Measurements from ENCODE around the gene GBA2. TPM values are rescaled to one million over a fixed set of nuclear protein-coding genes. Genes with fewer than 3 reads are reported as not detected.

The GBA2 gene
- total and polyA plus RNA-seq, 2 experiments from 2014 or later = 58.5 to 80.2 TPM

- no peak for DNase-seq (ENCODE audit: low spot score)
- H3K36me3 ChIP-seq (replicated peaks; ENCODE audit: insufficient read depth, low read depth) = no peaks in the 10 kb centered on the region
- WGBS (ENCODE audit: low lambda C conversion rate, missing lambda C conversion rate) = 94% methylated on average over 6 of the region's 6 CpGs
- H3K27me3 ChIP-seq = no peaks in the 10 kb centered on the region
- H4K20me1 ChIP-seq (ENCODE audit: insufficient read depth, poor library complexity, severe bottlenecking) = peaks cover 10% of the 10 kb centered on the region
- TF ChIP-seq, protein P1, sequence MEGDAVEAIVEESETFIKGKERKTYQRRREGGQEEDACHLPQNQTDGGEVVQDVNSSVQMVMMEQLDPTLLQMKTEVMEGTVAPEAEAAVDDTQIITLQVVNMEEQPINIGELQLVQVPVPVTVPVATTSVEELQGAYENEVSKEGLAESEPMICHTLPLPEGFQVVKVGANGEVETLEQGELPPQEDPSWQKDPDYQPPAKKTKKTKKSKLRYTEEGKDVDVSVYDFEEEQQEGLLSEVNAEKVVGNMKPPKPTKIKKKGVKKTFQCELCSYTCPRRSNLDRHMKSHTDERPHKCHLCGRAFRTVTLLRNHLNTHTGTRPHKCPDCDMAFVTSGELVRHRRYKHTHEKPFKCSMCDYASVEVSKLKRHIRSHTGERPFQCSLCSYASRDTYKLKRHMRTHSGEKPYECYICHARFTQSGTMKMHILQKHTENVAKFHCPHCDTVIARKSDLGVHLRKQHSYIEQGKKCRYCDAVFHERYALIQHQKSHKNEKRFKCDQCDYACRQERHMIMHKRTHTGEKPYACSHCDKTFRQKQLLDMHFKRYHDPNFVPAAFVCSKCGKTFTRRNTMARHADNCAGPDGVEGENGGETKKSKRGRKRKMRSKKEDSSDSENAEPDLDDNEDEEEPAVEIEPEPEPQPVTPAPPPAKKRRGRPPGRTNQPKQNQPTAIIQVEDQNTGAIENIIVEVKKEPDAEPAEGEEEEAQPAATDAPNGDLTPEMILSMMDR (IDR thresholded peaks at IDR 0.05; ENCODE audit: poor library complexity) = no peak
- TF ChIP-seq EZH2phosphoT487 (IDR thresholded peaks at IDR 0.05; ENCODE audit: low read depth, severe bottlenecking, unreplicated experiment) (no peak), EZH2 (IDR thresholded peaks at IDR 0.05; ENCODE audit: borderline replicate concordance) (no peak)
- H3K9me2 ChIP-seq (replicated peaks; ENCODE audit: insufficient read depth) = no peaks in the 10 kb centered on the region
- H3K4me2 ChIP-seq = no peak overlapping the region
- H2AFZ ChIP-seq = no peak overlapping the region
- no peak overlapping the region for H3K27ac ChIP-seq
- peaks cover 25% of the 10 kb centered on the region for H3K79me2 ChIP-seq
- no peaks in the 10 kb centered on the region for H3K4me1 ChIP-seq (ENCODE audit: insufficient read depth)
- H3K4me3 ChIP-seq = no peak overlapping the region
- H3K9me3 ChIP-seq (ENCODE audit: low read depth) = no peaks in the 10 kb centered on the region
Observed at GRCh38 chr9:35740243-35740642, 8.8 kb downstream of the GBA2 start.

GRCh38 chr9:35738924-35739323 lies 10.1 kb downstream of the GBA2 start:
- Histone ChIP-seq H3K79me2 (peaks cover 29% of the 10 kb centered on the region), H2AFZ (no peak overlapping the region), H3K27me3 (no peaks in the 10 kb centered on the region), H3K36me3 (replicated peaks; ENCODE audit: insufficient read depth, low read depth) (no peaks in the 10 kb centered on the region), H3K4me3 (no peak overlapping the region), H3K9me3 (ENCODE audit: low read depth) (no peaks in the 10 kb centered on the region), H3K9me2 (replicated peaks; ENCODE audit: insufficient read depth) (no peaks in the 10 kb centered on the region), H3K27ac (no peak overlapping the region), H3K4me2 (no peak overlapping the region), H4K20me1 (ENCODE audit: insufficient read depth, poor library complexity, severe bottlenecking) (peaks cover 10% of the 10 kb centered on the region), H3K4me1 (ENCODE audit: insufficient read depth) (peaks cover 7% of the 10 kb centered on the region)
- no peak for TF ChIP-seq EZH2phosphoT487 (IDR thresholded peaks at IDR 0.05; ENCODE audit: low read depth, severe bottlenecking, unreplicated experiment)
- TF ChIP-seq, protein P1 (IDR thresholded peaks at IDR 0.05; ENCODE audit: poor library complexity) = no peak
- TF ChIP-seq EZH2 (IDR thresholded peaks at IDR 0.05; ENCODE audit: borderline replicate concordance) = no peak
- over 99% methylated on average over 7 of the region's 7 CpGs for WGBS (ENCODE audit: low lambda C conversion rate, missing lambda C conversion rate)
- no peak for DNase-seq (ENCODE audit: low spot score)

- no peak overlapping the region for H3K4me3 ChIP-seq
Observed at GRCh38 chr9:35738186-35738585, 10.8 kb downstream of the GBA2 start.

More at GRCh38 chr9:35738186-35738585, 10.8 kb downstream of the GBA2 start:
- WGBS (ENCODE audit: low lambda C conversion rate, missing lambda C conversion rate) = 94% methylated on average over 4 of the region's 4 CpGs
- no peak overlapping the region for H3K27ac ChIP-seq
- no peak for DNase-seq (ENCODE audit: low spot score)
- peaks cover 8% of the 10 kb centered on the region for H4K20me1 ChIP-seq (ENCODE audit: insufficient read depth, poor library complexity, severe bottlenecking)
- peaks cover 14% of the 10 kb centered on the region for H3K4me1 ChIP-seq (ENCODE audit: insufficient read depth)
- no peak overlapping the region for H3K4me2 ChIP-seq
- no peaks in the 10 kb centered on the region for H3K9me2 ChIP-seq (replicated peaks; ENCODE audit: insufficient read depth)
- TF ChIP-seq, protein P1 (IDR thresholded peaks at IDR 0.05; ENCODE audit: poor library complexity) = no peak
- TF ChIP-seq EZH2 (IDR thresholded peaks at IDR 0.05; ENCODE audit: borderline replicate concordance) (no peak), EZH2phosphoT487 (IDR thresholded peaks at IDR 0.05; ENCODE audit: low read depth, severe bottlenecking, unreplicated experiment) (no peak)
- peaks cover 29% of the 10 kb centered on the region for H3K79me2 ChIP-seq
- H3K9me3 ChIP-seq (ENCODE audit: low read depth) = no peaks in the 10 kb centered on the region
- H3K36me3 ChIP-seq (replicated peaks; ENCODE audit: insufficient read depth, low read depth) = no peaks in the 10 kb centered on the region
- no peak overlapping the region for H2AFZ ChIP-seq
- H3K27me3 ChIP-seq = no peaks in the 10 kb centered on the region
